Tibial artery (tissue), 4 donors: ENCODE results near the gene TMEM204.

Source experiments
- DNase-seq, 2 donors: peaks; one replicate each; pipeline ENCODE4 v3.0.0-alpha.2; 2019
- H3K27ac ChIP-seq, 2 donors: fragments of 200-600 bp; sonication (generic) in 1 of 2; 1 replicate in 1 of 2; 2 replicates in 1 of 2; pipeline ENCODE4 v1.5.1; 2018 to 2019; ENCODE audit warnings: mild to moderate bottlenecking in 1 of 2
- H3K27me3 ChIP-seq, 2 donors: fragments of 200-600 bp; sonication (generic) in 1 of 2; one replicate each; pipeline versions ENCODE4 v1.5.1 to v1.6.0; 2016 to 2019
- H3K36me3 ChIP-seq, 3 donors: fragments of 200-600 bp; sonication (generic) in 2 of 3; one replicate each; pipeline ENCODE4 v1.5.1; 2016 to 2019; ENCODE audit warnings: mild to moderate bottlenecking in 2 of 3
- H3K4me1 ChIP-seq, 4 donors: fragments of 200-600 bp; sonication (generic) in 2 of 4; 1 replicate in 3 of 4; 2 replicates in 1 of 4; pipeline ENCODE4 v1.5.1; 2016 to 2019
- H3K4me3 ChIP-seq, 2 donors: fragments of 200-600 bp; sonication (generic) in 1 of 2; 1 replicate in 1 of 2; 2 replicates in 1 of 2; pipeline ENCODE4 v1.5.1; 2018 to 2019; ENCODE audit warnings: mild to moderate bottlenecking in 2 of 2
- H3K9me3 ChIP-seq, 3 donors: fragments of 200-600 bp; sonication (generic) in 1 of 3; one replicate each; pipeline ENCODE4 v1.5.1; 2016 to 2019
- CTCF ChIP-seq, 2 experiments: fragments of 200-600 bp in 1 of 2; fragments of 450-650 bp in 1 of 2; IDR thresholded peaks; one replicate each; pipeline ENCODE4 v1.5.1; 2017 to 2019; ENCODE audit warnings: antibody characterized with exemption in 2 of 2, mild to moderate bottlenecking in 1 of 2, moderate library complexity in 1 of 2
- intact Hi-C: fragments of 100-400 bp; cut with DNase I; formaldehyde crosslinking; loops from one replicate; pipeline ENCODE4 v1.15.0; 2023; ENCODE audit warnings: low total_unique reads

The TMEM204 gene

GRCh38 chr16:1572673-1573072 is 39.2 kb downstream of the TMEM204 start:
- TF ChIP-seq CTCF (IDR thresholded peaks at IDR 0.05), result no peak
- intact Hi-C loops, result no loop called here

GRCh38 chr16:1573301-1573700 is 39.8 kb downstream of the TMEM204 start:
- no peak overlapping the region for H3K4me3 ChIP-seq
- no peak for TF ChIP-seq CTCF (IDR thresholded peaks at IDR 0.05)
- intact Hi-C loops, result no loop called here
- H3K9me3 ChIP-seq, result no peaks in the 10 kb centered on the region
- H3K27ac ChIP-seq, result no peak overlapping the region
- no peaks in the 10 kb centered on the region for H3K4me1 ChIP-seq
- H3K27me3 ChIP-seq, result no peaks in the 10 kb centered on the region
- H3K36me3 ChIP-seq, result peaks cover under 1 to 62% (median 32%) of the 10 kb centered on the region in 3 donors
- no peak for DNase-seq

More at GRCh38 chr16:1572673-1573072, 39.2 kb downstream of the TMEM204 start:
- Histone ChIP-seq H3K27ac (no peak overlapping the region), H3K4me3 (no peak overlapping the region), H3K4me1 (no peaks in the 10 kb centered on the region), H3K27me3 (no peaks in the 10 kb centered on the region), H3K36me3 (peaks cover 0 to 63% (median 32%) of the 10 kb centered on the region in 3 donors), H3K9me3 (no peaks in the 10 kb centered on the region)
- DNase-seq, result no peak

GRCh38 chr16:1575578-1575977 is 42.1 kb downstream of the TMEM204 start:
- intact Hi-C loops, result no loop called here
- no peak for DNase-seq
- no peak overlapping the region for H3K4me3 ChIP-seq
- H3K27ac ChIP-seq, result no peak overlapping the region
- no peak for TF ChIP-seq CTCF (IDR thresholded peaks at IDR 0.05)
- H3K36me3 ChIP-seq, result peaks cover 21 to 68% (median 39%) of the 10 kb centered on the region in 3 donors
- H3K27me3 ChIP-seq, result no peaks in the 10 kb centered on the region
- H3K4me1 ChIP-seq, result no peaks in the 10 kb centered on the region
- no peaks in the 10 kb centered on the region for H3K9me3 ChIP-seq

DNA sequence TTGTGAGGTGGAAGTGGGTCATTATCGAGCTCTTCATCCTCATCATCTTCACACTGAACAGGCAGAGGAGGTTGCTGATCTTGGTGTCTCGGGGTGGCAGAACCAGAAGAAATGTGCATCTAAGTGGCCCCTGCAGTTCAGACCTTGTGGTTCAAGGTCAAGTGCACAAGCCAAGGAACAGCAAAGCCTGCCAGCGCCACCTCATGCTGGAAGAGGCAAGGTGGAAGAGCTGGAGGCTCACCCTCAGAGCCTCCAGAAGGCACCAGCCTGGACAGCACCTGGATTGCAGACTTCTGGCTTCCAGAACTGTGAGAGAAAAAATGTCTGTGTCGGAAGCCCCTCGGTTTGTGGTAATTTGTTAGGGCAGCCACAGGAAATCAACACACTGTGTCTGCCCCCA is 45.7 kb downstream of the TMEM204 start:
- no peak overlapping the region for H3K4me3 ChIP-seq
- DNase-seq, result no peak
- H3K4me1 ChIP-seq, result no peaks in the 10 kb centered on the region
- no peak for TF ChIP-seq CTCF (IDR thresholded peaks at IDR 0.05)
- peaks cover 40 to 78% (median 45%) of the 10 kb centered on the region in 3 donors for H3K36me3 ChIP-seq
- H3K9me3 ChIP-seq, result no peaks in the 10 kb centered on the region
- no peak overlapping the region for H3K27ac ChIP-seq
- no peaks in the 10 kb centered on the region for H3K27me3 ChIP-seq
- intact Hi-C loops, result no loop called here

DNA sequence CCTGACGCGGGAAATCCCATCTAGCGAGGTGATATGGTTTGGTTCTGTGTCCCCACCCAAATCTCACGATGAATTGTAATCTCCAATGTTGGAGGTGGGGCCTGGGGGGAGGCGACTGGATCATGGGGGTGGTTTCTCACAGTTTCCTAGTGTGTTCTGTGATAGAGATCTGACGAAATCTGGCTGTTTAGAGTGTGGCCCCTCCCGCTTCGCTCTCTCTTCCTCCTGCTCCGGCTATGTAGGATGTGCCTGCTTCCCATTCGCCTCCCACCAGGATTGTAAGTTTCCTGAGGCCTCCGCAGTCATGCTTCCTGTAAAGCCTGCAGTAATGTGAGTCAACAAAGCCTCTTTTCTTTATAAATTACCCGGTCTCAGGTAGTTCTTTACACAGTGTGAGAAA is 46.8 kb downstream of the TMEM204 start:
- Histone ChIP-seq H3K27ac (no peak overlapping the region), H3K9me3 (no peaks in the 10 kb centered on the region), H3K27me3 (no peaks in the 10 kb centered on the region), H3K36me3 (peaks cover 41 to 87% (median 52%) of the 10 kb centered on the region in 3 donors), H3K4me3 (no peak overlapping the region), H3K4me1 (no peaks in the 10 kb centered on the region)
- no peak for DNase-seq
- TF ChIP-seq CTCF (IDR thresholded peaks at IDR 0.05), result no peak
- intact Hi-C loops, result no loop called here

- no peak for TF ChIP-seq CTCF (IDR thresholded peaks at IDR 0.05)
- no peak for DNase-seq
- no peak overlapping the region for H3K4me3 ChIP-seq
- no peak overlapping the region for H3K27ac ChIP-seq
- no peaks in the 10 kb centered on the region for H3K4me1 ChIP-seq
- intact Hi-C loops, result no loop called here
- H3K27me3 ChIP-seq, result no peaks in the 10 kb centered on the region
- peaks cover 41 to 86% (median 54%) of the 10 kb centered on the region in 3 donors for H3K36me3 ChIP-seq
- no peaks in the 10 kb centered on the region for H3K9me3 ChIP-seq
These were observed 47.5 kb downstream of the TMEM204 start for GRCh38 chr16:1580956-1581355.
